ENCODE data around the gene TACC2.

TACC2 gene

DNA sequence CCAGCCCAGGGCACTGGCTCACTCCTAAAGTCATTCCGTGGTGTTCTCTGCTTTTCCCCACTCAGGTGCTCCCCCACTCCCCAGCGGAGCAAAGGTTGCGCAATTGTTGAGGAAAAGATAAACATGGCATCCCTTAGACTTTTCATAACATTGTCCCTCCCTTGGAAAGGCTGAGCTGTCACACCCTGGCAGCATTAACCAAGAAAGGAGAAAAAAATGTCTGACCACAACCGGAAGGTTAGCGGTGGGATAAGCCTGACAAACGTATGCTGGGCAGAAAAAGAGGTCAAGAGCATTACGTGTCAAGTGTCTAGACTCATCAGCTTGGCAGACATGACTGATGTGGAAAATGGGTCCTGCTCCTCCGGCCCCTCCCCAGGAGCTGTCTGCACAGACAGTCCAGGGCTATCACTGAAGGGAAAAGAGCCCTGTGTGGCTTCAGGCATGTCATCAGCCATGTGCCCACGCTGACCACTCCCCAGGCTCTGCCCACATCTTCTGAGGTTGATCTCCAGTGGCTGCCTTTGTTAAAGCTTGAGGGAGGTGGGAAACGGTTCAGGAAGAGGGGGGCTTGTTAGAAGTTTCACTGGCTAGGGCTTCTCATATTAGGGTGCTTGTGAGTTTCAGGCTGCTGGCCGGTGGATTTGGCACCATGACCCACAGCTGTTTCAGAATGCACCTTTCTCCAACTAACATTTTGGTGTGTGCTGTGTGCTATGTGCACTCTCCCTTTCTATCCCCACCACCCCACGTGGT lies 312.3 kb downstream of the TACC2 start:
- no peak for DNase-seq

DNA sequence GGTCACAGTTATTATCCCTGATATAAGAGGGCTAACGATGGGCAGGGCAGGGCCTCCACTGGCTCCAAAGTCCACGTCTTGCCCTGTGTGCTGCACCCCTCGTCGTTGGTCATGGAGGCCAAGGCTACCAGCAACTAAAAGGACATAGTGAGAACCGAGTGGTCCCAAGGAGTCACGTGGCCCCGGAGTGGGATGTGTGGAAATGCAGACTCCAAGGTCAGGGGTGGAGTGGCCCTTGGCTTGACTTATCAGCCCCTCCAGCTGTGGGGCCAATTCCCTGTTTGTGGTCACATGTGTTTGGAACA lies 312.8 kb downstream of the TACC2 start:
- no peak for DNase-seq

DNA sequence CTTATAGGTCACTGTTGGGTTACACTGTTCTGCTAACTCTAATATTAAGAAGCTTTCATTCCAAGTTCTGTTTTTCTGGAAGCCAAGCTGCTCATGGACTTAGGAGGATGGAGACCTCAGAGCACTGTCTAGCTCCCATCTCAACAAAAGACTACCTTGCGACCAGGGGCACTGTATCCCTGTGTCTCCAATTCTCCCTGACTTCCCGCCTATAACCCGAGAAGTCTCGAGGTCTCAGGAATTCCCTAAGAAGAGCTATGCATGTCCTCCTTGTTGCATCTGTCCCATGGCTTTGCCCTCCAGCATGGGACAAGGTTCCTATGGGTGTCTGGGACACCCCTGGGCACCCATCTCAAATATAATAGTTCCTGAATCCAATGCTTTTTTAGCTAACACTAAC lies 313.4 kb downstream of the TACC2 start:
- no peak for DNase-seq

DNA sequence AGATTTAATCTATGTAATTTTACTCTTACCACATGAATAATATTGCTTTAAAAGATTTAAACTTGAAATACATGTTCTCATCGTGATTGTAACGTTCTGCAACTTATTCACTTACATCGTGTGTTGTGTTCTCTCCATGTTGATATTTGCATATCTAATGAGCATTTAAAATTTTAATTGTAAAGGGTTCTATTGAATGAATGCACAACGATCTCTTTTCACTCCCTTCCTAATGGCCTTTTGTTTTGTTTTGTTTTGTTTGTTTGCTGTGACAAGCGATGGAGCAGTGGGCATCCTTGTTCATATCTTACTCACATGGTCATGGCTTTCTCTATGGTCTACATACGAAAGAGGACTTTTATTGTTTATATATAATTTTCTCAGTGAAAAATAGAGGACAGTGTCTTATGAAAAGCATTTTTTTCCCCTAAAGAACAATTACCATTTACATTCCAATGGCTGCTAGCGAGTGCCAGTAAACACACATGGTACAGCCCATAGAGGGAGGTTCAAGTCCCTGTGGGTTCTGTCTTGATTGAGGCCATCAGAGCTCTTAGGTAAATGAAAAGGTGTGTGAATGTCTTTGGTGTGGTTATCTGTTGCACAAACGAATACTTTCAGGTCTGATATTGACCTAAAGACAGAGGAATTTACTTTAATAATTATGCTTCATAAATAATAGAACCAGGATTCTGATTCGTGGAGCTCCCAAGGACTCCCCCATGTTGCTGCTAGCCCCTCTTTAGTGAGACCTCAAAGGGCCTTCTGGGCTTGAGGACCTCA lies 314.5 kb downstream of the TACC2 start:
- no peak for DNase-seq
